HepG2 (cell line): ENCODE measurements around the gene ZNF684. TPM values are rescaled to one million over a fixed set of nuclear protein-coding genes. Genes with fewer than 3 reads are reported as not detected.
A peak's percentile ranks its signal among the peaks of the same experiment; 100 is the strongest.

Experiments
- AHDC1 ChIP-seq: sonication (generic); formaldehyde crosslinking; IDR thresholded peaks from 2 replicates; pipeline ENCODE4 v1.5.1; 2020; ENCODE audit warnings: mild to moderate bottlenecking, missing genetic modification reagents, borderline replicate concordance
- CENPT ChIP-seq: sonication (generic); formaldehyde crosslinking; IDR thresholded peaks from 2 replicates; pipeline ENCODE4 v1.8.0; 2022; ENCODE audit warnings: low read depth, mild to moderate bottlenecking, moderate library complexity, missing genetic modification reagents
- HNF4A ChIP-seq: sonication (generic); formaldehyde crosslinking; IDR thresholded peaks from 2 replicates; pipeline ENCODE4 v1.4.0; 2020; ENCODE audit warnings: missing genetic modification reagents
- HNRNPL ChIP-seq: fragments of 200-400 bp; formaldehyde crosslinking; IDR thresholded peaks from 2 replicates; pipeline ENCODE4 v1.6.1; 2017; ENCODE audit warnings: mild to moderate bottlenecking, low read depth, low read length
- KAT7 ChIP-seq: IDR thresholded peaks from 2 replicates; pipeline ENCODE4 v1.6.1; 2018; ENCODE audit warnings: borderline replicate concordance, missing compliant biosample characterization
- NONO ChIP-seq, 2 experiments: fragments of 450-650 bp in 1 of 2; sonication (generic) in 1 of 2; formaldehyde crosslinking in 1 of 2; IDR thresholded peaks in 1 of 2; conservative IDR thresholded peaks in 1 of 2; 2 replicates each; pipeline versions ENCODE4 v1.6.1 to v1.8.0; 2017 to 2022; ENCODE audit warnings: mild to moderate bottlenecking in 1 of 2, missing genetic modification reagents in 1 of 2, moderate library complexity in 1 of 2
- PHB2 ChIP-seq: fragments of 450-650 bp; IDR thresholded peaks from 2 replicates; pipeline ENCODE4 v1.6.1; 2018; ENCODE audit not compliant: partially characterized antibody
- PLRG1 ChIP-seq: fragments of 450-650 bp; conservative IDR thresholded peaks from 2 replicates; pipeline ENCODE4 v1.6.1; 2016
- RAD21 ChIP-seq: fragments of 450-650 bp; formaldehyde crosslinking; IDR thresholded peaks from 2 replicates; pipeline ENCODE4 v1.5.0; 2020; ENCODE audit warnings: mild to moderate bottlenecking
- RXRB ChIP-seq: IDR thresholded peaks from 2 replicates; pipeline ENCODE4 v1.6.1; 2016; ENCODE audit warnings: borderline replicate concordance, missing genetic modification reagents, missing compliant biosample characterization
- TCF7L2 ChIP-seq: IDR thresholded peaks from 2 replicates; pipeline ENCODE4 v1.6.1; 2011; ENCODE audit warnings: mild to moderate bottlenecking, low read depth, low read length, moderate library complexity
- ZFP36 ChIP-seq: fragments of 150-350 bp; IDR thresholded peaks from 2 replicates; pipeline ENCODE4 v1.6.1; 2018; ENCODE audit warnings: borderline replicate concordance, low read length, low read depth; ENCODE audit not compliant: partially characterized antibody
- ZFP82 ChIP-seq: sonication (generic); formaldehyde crosslinking; IDR thresholded peaks from 2 replicates; pipeline ENCODE4 v1.5.1; 2020; ENCODE audit warnings: mild to moderate bottlenecking, missing genetic modification reagents, borderline replicate concordance
- ZNF17 ChIP-seq: sonication (generic); formaldehyde crosslinking; IDR thresholded peaks from 2 replicates; pipeline ENCODE4 v1.5.0; 2020; ENCODE audit warnings: mild to moderate bottlenecking, missing genetic modification reagents
- ZNF782 ChIP-seq: sonication (generic); formaldehyde crosslinking; IDR thresholded peaks from 2 replicates; pipeline ENCODE4 v1.4.0; 2020; ENCODE audit warnings: missing genetic modification reagents, mild to moderate bottlenecking, borderline replicate concordance
- polyA plus RNA-seq, 8 experiments: library from polyadenylated mRNA; depleted of rRNA in 3 of 8; stranded (reverse) in 7 of 8; unstranded in 1 of 8; fragments of >200 nt; fragmentation: Illumina TruSeq in 4 of 8; extraction: Trizol in 4 of 8; gene quantifications; 2 replicates each; pipeline versions ENCODE4 v1.2.1 to v1.2.3, GENCODE V29; 2011 to 2016; ENCODE audit warnings: low read depth in 4 of 8, missing spikeins in 1 of 8, mixed read lengths in 1 of 8; ENCODE audit not compliant: insufficient read depth in 1 of 8
- total RNA-seq, 5 experiments: library from RNA; depleted of rRNA; stranded (reverse); fragments of >200 nt; fragmentation: Illumina TruSeq; extraction: Trizol; gene quantifications; 2 replicates each; pipeline ENCODE4 v1.2.3, GENCODE V29; 2016; ENCODE audit warnings: low read depth in 1 of 5
- TF ChIP-seq, protein P1 (sequence below), 2 experiments: sonication (generic) in 1 of 2; formaldehyde crosslinking in 1 of 2; IDR thresholded peaks; 2 replicates each; pipeline versions ENCODE4 v1.4.0 to v1.6.1; 2018 to 2020; ENCODE audit warnings: missing genetic modification reagents in 2 of 2, borderline replicate concordance in 1 of 2, low read depth in 1 of 2, mild to moderate bottlenecking in 1 of 2, missing biosample characterization in 1 of 2
- TF ChIP-seq, protein P2 (sequence below), 2 experiments: sonication (generic) in 1 of 2; formaldehyde crosslinking in 1 of 2; IDR thresholded peaks; 2 replicates each; pipeline versions ENCODE4 v1.4.0 to v1.6.1; 2016 to 2020; ENCODE audit warnings: borderline replicate concordance in 1 of 2, low read depth in 1 of 2, mild to moderate bottlenecking in 1 of 2, missing genetic modification reagents in 1 of 2

ZNF684 gene
- total and polyA plus RNA-seq, 2 of the 13 experiments (the other 11 are each of a cell fraction or from before 2014, with no cell fraction given), result 6.5 to 15.2 TPM

GRCh38 chr1:40532844-40533424, 1.5 kb downstream of the ZNF684 start (continued):
- no peak for TF ChIP-seq HNRNPL
- peak; percentile 4; the same call in 1 of the 2 replicates for TF ChIP-seq HNF4A (CRISPR knock-in tag)
- TF ChIP-seq PHB2, result no peak
- TF ChIP-seq AHDC1 (CRISPR knock-in tag), result no peak
- TF ChIP-seq, protein P1, sequence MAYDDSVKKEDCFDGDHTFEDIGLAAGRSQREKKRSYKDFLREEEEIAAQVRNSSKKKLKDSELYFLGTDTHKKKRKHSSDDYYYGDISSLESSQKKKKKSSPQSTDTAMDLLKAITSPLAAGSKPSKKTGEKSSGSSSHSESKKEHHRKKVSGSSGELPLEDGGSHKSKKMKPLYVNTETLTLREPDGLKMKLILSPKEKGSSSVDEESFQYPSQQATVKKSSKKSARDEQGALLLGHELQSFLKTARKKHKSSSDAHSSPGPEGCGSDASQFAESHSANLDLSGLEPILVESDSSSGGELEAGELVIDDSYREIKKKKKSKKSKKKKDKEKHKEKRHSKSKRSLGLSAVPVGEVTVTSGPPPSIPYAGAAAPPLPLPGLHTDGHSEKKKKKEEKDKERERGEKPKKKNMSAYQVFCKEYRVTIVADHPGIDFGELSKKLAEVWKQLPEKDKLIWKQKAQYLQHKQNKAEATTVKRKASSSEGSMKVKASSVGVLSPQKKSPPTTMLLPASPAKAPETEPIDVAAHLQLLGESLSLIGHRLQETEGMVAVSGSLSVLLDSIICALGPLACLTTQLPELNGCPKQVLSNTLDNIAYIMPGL (CRISPR knock-in tag; IDR thresholded peaks at IDR 0.05; ENCODE audit: borderline replicate concordance in 1 of 2, low read depth in 1 of 2), result peak; percentile 50 to 62; a peak in 3 of 4 replicates
- no peak for TF ChIP-seq ZFP82 (CRISPR knock-in tag)
- TF ChIP-seq PLRG1, result no peak
- TF ChIP-seq KAT7, result no peak
- TF ChIP-seq RAD21, result peak; percentile 23; the same call in 1 of the 2 replicates
- TF ChIP-seq, protein P2, sequence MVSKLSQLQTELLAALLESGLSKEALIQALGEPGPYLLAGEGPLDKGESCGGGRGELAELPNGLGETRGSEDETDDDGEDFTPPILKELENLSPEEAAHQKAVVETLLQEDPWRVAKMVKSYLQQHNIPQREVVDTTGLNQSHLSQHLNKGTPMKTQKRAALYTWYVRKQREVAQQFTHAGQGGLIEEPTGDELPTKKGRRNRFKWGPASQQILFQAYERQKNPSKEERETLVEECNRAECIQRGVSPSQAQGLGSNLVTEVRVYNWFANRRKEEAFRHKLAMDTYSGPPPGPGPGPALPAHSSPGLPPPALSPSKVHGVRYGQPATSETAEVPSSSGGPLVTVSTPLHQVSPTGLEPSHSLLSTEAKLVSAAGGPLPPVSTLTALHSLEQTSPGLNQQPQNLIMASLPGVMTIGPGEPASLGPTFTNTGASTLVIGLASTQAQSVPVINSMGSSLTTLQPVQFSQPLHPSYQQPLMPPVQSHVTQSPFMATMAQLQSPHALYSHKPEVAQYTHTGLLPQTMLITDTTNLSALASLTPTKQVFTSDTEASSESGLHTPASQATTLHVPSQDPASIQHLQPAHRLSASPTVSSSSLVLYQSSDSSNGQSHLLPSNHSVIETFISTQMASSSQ (IDR thresholded peaks at IDR 0.05; ENCODE audit: low read depth), result 0 out of 2 replicates have a peak, but pooled peaks have one; percentile 38
- TF ChIP-seq, protein P2 (CRISPR knock-in tag; IDR thresholded peaks at IDR 0.05; ENCODE audit: borderline replicate concordance), result peak; percentile 38; the same call in 1 of the 2 replicates
- no peak for TF ChIP-seq NONO (IDR thresholded peaks at IDR 0.05)
- TF ChIP-seq NONO (CRISPR knock-in tag; conservative IDR thresholded peaks at IDR 0.05), result no peak
- no peak for TF ChIP-seq ZNF17 (CRISPR knock-in tag)
- no peak for TF ChIP-seq TCF7L2
- peak; percentile 57; the same call in 1 of the 2 replicates for TF ChIP-seq RXRB (CRISPR knock-in tag)
- no peak for TF ChIP-seq ZFP36
- no peak for TF ChIP-seq CENPT (CRISPR knock-in tag)
- no peak for TF ChIP-seq ZNF782
